HEK293 (cell line): ENCODE results near the gene FLYWCH1.

Experiments used
- CTCF ChIA-PET: fragments of 350-600 bp; formaldehyde crosslinking; extraction: SDS; loops from one replicate; lab custom pipeline; 2021; ENCODE audit warnings: antibody characterized with exemption; lab: Yijun Ruan, JAX
- POLR2A ChIA-PET: fragments of 300-600 bp; formaldehyde crosslinking; extraction: SDS; loops from one replicate; lab custom pipeline; 2020; ENCODE audit warnings: antibody characterized with exemption, inconsistent platforms; lab: Yijun Ruan, JAX
- H3K27ac ChIP-seq: fragments of 200-500 bp; sonication (Bioruptor generic); 2 replicates; pipeline ENCODE4 v1.5.1; 2014; ENCODE audit warnings: low read depth, low read length, control low read depth, inconsistent platforms; ENCODE audit errors: extremely low read depth
- H3K36me3 ChIP-seq, 2 experiments: fragments of 200-500 bp in 1 of 2; sonication (Bioruptor generic) in 1 of 2; 1 replicate in 1 of 2; 2 replicates in 1 of 2; pipeline ENCODE4 v1.5.1; 2014 to 2017; ENCODE audit warnings: inconsistent platforms in 2 of 2, low read length in 2 of 2; ENCODE audit not compliant: control insufficient read depth in 2 of 2, insufficient read depth in 1 of 2
- H3K4me1 ChIP-seq: fragments of 200-500 bp; sonication (Bioruptor generic); 2 replicates; pipeline ENCODE4 v1.5.1; 2014; ENCODE audit warnings: mild to moderate bottlenecking, low read length, inconsistent platforms; ENCODE audit not compliant: control insufficient read depth, insufficient read depth
- H3K4me3 ChIP-seq: 2 replicates; pipeline ENCODE4 v1.5.1; 2011; ENCODE audit warnings: low read depth, mild to moderate bottlenecking, control low read depth, low read length, moderate library complexity
- H3K9me3 ChIP-seq: fragments of 200-500 bp; sonication (Bioruptor generic); 2 replicates; pipeline ENCODE4 v1.5.1; 2014; ENCODE audit warnings: low read depth, low read length, inconsistent platforms; ENCODE audit not compliant: control insufficient read depth, insufficient read depth
- BCL11A ChIP-seq: fragments of 450-650 bp; formaldehyde crosslinking; IDR thresholded peaks from 2 replicates; pipeline ENCODE4 v1.5.1; 2016; ENCODE audit warnings: low read depth, missing biosample characterization, missing genetic modification characterization
- IKZF3 ChIP-seq: fragments of 450-650 bp; IDR thresholded peaks from 2 replicates; pipeline ENCODE4 v1.5.0; 2018; ENCODE audit warnings: missing biosample characterization, mild to moderate bottlenecking, missing genetic modification characterization, moderate library complexity
- KLF16 ChIP-seq: fragments of 450-650 bp; formaldehyde crosslinking; IDR thresholded peaks from 2 replicates; pipeline ENCODE4 v1.5.1; 2017; ENCODE audit warnings: missing biosample characterization, missing genetic modification characterization
- PRDM10 ChIP-seq: fragments of 450-650 bp; formaldehyde crosslinking; IDR thresholded peaks from 2 replicates; pipeline ENCODE4 v1.5.1; 2016; ENCODE audit warnings: missing biosample characterization, missing genetic modification characterization
- ZBTB48 ChIP-seq: fragments of 450-650 bp; formaldehyde crosslinking; IDR thresholded peaks from 2 replicates; pipeline ENCODE4 v1.5.1; 2016; ENCODE audit warnings: missing biosample characterization, missing genetic modification characterization
- ZBTB7A ChIP-seq: fragments of 450-650 bp; formaldehyde crosslinking; IDR thresholded peaks from 2 replicates; pipeline ENCODE4 v1.5.1; 2016; ENCODE audit warnings: low read depth, missing biosample characterization, missing genetic modification characterization
- ZFHX2 ChIP-seq: fragments of 450-650 bp; formaldehyde crosslinking; conservative IDR thresholded peaks from 2 replicates; pipeline ENCODE4 v1.5.1; 2016; ENCODE audit warnings: missing biosample characterization, missing genetic modification characterization
- ZNF24 ChIP-seq: fragments of 450-650 bp; formaldehyde crosslinking; IDR thresholded peaks from 2 replicates; pipeline ENCODE4 v1.5.1; 2016; ENCODE audit warnings: missing biosample characterization, missing genetic modification characterization
- ZNF302 ChIP-seq: fragments of 450-650 bp; formaldehyde crosslinking; IDR thresholded peaks from 2 replicates; pipeline ENCODE4 v1.5.1; 2016; ENCODE audit warnings: missing biosample characterization, missing genetic modification characterization, low read depth
- ZNF324 ChIP-seq: fragments of 450-650 bp; formaldehyde crosslinking; IDR thresholded peaks from 2 replicates; pipeline ENCODE4 v1.5.1; 2016; ENCODE audit warnings: missing biosample characterization, missing genetic modification characterization
- ZNF560 ChIP-seq: fragments of 450-650 bp; formaldehyde crosslinking; IDR thresholded peaks from 2 replicates; pipeline ENCODE4 v1.5.1; 2017; ENCODE audit warnings: missing biosample characterization, missing genetic modification characterization, borderline replicate concordance
- ZNF561 ChIP-seq: fragments of 450-650 bp; IDR thresholded peaks from 2 replicates; pipeline ENCODE4 v1.5.1; 2018; ENCODE audit warnings: missing biosample characterization, missing genetic modification characterization, borderline replicate concordance
- ZNF621 ChIP-seq: fragments of 450-650 bp; formaldehyde crosslinking; IDR thresholded peaks from 2 replicates; pipeline ENCODE4 v1.5.1; 2017; ENCODE audit warnings: missing biosample characterization, missing genetic modification characterization
- ZNF670 ChIP-seq: fragments of 450-650 bp; formaldehyde crosslinking; IDR thresholded peaks from 2 replicates; pipeline ENCODE4 v1.5.1; 2016; ENCODE audit warnings: missing biosample characterization, missing genetic modification characterization, low read depth
- ZNF830 ChIP-seq: fragments of 450-650 bp; IDR thresholded peaks from 2 replicates; pipeline ENCODE4 v1.5.0; 2018; ENCODE audit warnings: missing biosample characterization, missing genetic modification characterization, low read depth, mild to moderate bottlenecking, moderate library complexity
- TF ChIP-seq, protein P1 (sequence below): fragments of 450-650 bp; formaldehyde crosslinking; IDR thresholded peaks from 2 replicates; pipeline ENCODE4 v1.5.1; 2017; ENCODE audit warnings: missing biosample characterization, missing genetic modification characterization
- TF ChIP-seq, protein P2 (sequence below): fragments of 450-650 bp; formaldehyde crosslinking; IDR thresholded peaks from 2 replicates; pipeline ENCODE4 v1.5.1; 2017; ENCODE audit warnings: missing biosample characterization, missing genetic modification characterization
- TF ChIP-seq, protein P3 (sequence below): fragments of 450-650 bp; formaldehyde crosslinking; IDR thresholded peaks from 2 replicates; pipeline ENCODE4 v1.5.1; 2016; ENCODE audit warnings: missing biosample characterization, missing genetic modification characterization
- TF ChIP-seq, protein P4 (sequence below): fragments of 450-650 bp; formaldehyde crosslinking; IDR thresholded peaks from 2 replicates; pipeline ENCODE4 v1.5.1; 2016; ENCODE audit warnings: missing biosample characterization, missing genetic modification characterization, borderline replicate concordance

The FLYWCH1 gene

GRCh38 chr16:2968738-2969544, 57.2 kb downstream of the FLYWCH1 start, which contains the start of gene PAQR4 (continued):
- TF ChIP-seq IKZF3 (0 out of 2 replicates have a peak, but pooled peaks have one; percentile 31), ZBTB7A (tag by site-specific recombination) (peak; percentile 93), KLF16 (tag by site-specific recombination) (peak; percentile 83; the same call in 1 of the 2 replicates), ZNF324 (tag by site-specific recombination) (peak; percentile 80)

GRCh38 chr16:2969545-2970521, 58.1 kb downstream of the FLYWCH1 start:
- Histone ChIP-seq H3K27ac (peak overlapping the region; percentile 80), H3K9me3 (no peaks in the 10 kb centered on the region), H3K4me1 (peaks cover 9% of the 10 kb centered on the region), H3K36me3 (peaks cover 0 to 40% of the 10 kb centered on the region in 2 experiments; a peak in 1 of 3 replicates), H3K4me3 (peak overlapping the region; percentile 74)
- ChIA-PET CTCF (interaction anchor here (0.6 to 2.0 kb wide), 11 partner anchors 8 to 188 kb away, joined by 3 to 12 read pairs (median 5); partner anchors contain the start of gene PKMYT1), POLR2A (interaction anchor here (1.0 to 2.4 kb wide), 7 partner anchors 9 to 59 kb away, joined by 3 to 19 read pairs (median 4); partner anchors contain the start of genes PKMYT1 and TNFRSF12A)
- TF ChIP-seq ZNF621 (tag by site-specific recombination) (no peak), ZBTB48 (peak; percentile 54; the same call in 1 of the 2 replicates), ZNF670 (tag by site-specific recombination) (no peak), BCL11A (tag by site-specific recombination) (peak; percentile 65; the same call in 1 of the 2 replicates), ZFHX2 (tag by site-specific recombination) (peak; percentile 82), ZNF830 (tag by site-specific recombination) (no peak), ZNF561 (tag by site-specific recombination) (peak; percentile 92), ZNF24 (tag by site-specific recombination) (no peak), ZNF302 (tag by site-specific recombination) (no peak), PRDM10 (tag by site-specific recombination) (peak; percentile 81), ZNF560 (no peak)
- TF ChIP-seq, protein P1, sequence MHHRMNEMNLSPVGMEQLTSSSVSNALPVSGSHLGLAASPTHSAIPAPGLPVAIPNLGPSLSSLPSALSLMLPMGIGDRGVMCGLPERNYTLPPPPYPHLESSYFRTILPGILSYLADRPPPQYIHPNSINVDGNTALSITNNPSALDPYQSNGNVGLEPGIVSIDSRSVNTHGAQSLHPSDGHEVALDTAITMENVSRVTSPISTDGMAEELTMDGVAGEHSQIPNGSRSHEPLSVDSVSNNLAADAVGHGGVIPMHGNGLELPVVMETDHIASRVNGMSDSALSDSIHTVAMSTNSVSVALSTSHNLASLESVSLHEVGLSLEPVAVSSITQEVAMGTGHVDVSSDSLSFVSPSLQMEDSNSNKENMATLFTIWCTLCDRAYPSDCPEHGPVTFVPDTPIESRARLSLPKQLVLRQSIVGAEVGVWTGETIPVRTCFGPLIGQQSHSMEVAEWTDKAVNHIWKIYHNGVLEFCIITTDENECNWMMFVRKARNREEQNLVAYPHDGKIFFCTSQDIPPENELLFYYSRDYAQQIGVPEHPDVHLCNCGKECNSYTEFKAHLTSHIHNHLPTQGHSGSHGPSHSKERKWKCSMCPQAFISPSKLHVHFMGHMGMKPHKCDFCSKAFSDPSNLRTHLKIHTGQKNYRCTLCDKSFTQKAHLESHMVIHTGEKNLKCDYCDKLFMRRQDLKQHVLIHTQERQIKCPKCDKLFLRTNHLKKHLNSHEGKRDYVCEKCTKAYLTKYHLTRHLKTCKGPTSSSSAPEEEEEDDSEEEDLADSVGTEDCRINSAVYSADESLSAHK (tag by site-specific recombination), result no peak
- TF ChIP-seq, protein P2, sequence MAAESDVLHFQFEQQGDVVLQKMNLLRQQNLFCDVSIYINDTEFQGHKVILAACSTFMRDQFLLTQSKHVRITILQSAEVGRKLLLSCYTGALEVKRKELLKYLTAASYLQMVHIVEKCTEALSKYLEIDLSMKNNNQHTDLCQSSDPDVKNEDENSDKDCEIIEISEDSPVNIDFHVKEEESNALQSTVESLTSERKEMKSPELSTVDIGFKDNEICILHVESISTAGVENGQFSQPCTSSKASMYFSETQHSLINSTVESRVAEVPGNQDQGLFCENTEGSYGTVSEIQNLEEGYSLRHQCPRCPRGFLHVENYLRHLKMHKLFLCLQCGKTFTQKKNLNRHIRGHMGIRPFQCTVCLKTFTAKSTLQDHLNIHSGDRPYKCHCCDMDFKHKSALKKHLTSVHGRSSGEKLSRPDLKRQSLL (tag by site-specific recombination), result peak; percentile 52; the same call in 1 of the 2 replicates
- TF ChIP-seq, protein P3, sequence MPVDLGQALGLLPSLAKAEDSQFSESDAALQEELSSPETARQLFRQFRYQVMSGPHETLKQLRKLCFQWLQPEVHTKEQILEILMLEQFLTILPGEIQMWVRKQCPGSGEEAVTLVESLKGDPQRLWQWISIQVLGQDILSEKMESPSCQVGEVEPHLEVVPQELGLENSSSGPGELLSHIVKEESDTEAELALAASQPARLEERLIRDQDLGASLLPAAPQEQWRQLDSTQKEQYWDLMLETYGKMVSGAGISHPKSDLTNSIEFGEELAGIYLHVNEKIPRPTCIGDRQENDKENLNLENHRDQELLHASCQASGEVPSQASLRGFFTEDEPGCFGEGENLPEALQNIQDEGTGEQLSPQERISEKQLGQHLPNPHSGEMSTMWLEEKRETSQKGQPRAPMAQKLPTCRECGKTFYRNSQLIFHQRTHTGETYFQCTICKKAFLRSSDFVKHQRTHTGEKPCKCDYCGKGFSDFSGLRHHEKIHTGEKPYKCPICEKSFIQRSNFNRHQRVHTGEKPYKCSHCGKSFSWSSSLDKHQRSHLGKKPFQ (tag by site-specific recombination), result no peak
- TF ChIP-seq, protein P4, sequence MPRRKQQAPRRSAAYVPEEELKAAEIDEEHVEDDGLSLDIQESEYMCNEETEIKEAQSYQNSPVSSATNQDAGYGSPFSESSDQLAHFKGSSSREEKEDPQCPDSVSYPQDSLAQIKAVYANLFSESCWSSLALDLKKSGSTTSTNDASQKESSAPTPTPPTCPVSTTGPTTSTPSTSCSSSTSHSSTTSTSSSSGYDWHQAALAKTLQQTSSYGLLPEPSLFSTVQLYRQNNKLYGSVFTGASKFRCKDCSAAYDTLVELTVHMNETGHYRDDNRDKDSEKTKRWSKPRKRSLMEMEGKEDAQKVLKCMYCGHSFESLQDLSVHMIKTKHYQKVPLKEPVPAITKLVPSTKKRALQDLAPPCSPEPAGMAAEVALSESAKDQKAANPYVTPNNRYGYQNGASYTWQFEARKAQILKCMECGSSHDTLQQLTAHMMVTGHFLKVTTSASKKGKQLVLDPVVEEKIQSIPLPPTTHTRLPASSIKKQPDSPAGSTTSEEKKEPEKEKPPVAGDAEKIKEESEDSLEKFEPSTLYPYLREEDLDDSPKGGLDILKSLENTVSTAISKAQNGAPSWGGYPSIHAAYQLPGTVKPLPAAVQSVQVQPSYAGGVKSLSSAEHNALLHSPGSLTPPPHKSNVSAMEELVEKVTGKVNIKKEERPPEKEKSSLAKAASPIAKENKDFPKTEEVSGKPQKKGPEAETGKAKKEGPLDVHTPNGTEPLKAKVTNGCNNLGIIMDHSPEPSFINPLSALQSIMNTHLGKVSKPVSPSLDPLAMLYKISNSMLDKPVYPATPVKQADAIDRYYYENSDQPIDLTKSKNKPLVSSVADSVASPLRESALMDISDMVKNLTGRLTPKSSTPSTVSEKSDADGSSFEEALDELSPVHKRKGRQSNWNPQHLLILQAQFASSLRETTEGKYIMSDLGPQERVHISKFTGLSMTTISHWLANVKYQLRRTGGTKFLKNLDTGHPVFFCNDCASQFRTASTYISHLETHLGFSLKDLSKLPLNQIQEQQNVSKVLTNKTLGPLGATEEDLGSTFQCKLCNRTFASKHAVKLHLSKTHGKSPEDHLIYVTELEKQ, result no peak
